NCI-H146 (cell line): Measurements from ENCODE around the gene SGCA.

Experiments
- DNase-seq: peaks from one replicate; lab custom pipeline; 2025; lab: John Stamatoyannopoulos, UW

SGCA gene

DNA sequence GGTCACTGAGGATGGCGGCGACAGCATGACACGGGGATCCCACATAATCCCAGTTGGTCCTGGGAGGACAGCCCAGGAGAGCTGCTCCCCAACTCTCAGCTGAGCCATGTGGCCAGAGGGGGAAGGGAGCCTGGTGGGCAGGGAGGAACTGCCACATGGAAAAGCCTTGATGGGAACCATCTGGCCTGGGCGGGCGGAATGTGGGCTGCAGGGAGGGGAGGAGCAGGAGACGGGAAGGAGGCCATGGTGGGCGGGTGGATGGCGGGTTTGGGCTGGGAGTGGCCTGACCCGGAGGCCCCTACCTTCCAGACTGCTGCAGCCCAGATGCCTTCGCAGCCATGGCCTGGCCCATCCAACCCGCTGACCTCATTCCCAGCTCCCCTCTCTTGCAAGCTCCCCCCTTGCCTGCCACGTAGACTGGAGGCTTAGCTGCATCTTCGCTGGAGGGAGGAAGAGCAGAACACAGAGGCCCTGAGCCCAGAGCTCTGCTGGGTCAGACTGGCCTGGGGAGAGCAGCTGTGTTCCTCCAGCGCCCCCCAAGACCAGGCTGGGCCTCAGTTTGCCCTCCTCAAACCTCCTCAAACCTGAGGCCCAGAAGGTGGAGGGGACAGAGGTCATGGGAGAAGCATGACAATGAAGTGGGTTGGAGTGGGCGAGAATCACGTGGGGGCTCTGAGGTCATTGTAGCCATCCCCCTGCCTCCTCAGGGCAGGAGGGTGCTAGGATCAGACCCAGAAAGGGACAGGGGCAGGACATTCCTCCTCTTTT lies 43.9 kb downstream of the SGCA start:
- DNase-seq = no peak

GRCh38 chr17:50210240-50211225 lies 44.7 kb downstream of the SGCA start:
- no peak for DNase-seq

GRCh38 chr17:50211249-50212120 lies 45.7 kb downstream of the SGCA start:
- no peak for DNase-seq

DNA sequence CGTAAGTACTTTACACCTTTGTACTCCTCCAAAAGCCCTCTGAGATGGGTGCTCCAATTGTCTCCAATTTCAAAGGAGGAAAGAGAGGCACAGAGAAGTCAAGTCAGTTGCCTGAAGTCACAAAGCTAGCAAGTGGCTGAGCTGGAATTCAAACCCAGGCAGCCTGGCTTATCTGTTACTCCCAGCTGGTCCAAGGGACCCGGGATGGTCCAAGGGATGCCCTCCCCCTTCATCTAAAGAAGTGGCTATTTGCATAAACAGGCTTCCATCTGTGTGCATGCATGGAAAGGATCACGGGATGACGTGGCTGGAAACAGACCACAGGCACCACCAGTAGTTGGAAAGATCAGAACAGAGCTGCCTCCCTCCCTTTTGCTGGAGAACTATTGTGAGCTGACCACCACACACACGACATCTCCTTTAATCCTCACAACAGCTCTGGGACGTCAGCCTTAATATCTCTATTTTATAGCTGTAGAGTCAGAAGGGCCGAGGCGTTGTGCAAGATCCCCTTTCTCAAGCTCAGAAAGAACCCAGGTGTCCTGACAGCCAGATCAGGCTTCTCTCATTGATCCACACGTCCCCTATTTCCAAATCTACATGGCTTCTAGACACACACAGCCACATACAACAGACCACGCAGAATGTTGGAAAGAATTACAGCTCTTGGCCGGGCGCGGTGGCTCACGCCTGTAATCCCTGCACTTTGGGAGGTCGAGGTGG lies 46.5 kb downstream of the SGCA start:
- no peak for DNase-seq

DNA sequence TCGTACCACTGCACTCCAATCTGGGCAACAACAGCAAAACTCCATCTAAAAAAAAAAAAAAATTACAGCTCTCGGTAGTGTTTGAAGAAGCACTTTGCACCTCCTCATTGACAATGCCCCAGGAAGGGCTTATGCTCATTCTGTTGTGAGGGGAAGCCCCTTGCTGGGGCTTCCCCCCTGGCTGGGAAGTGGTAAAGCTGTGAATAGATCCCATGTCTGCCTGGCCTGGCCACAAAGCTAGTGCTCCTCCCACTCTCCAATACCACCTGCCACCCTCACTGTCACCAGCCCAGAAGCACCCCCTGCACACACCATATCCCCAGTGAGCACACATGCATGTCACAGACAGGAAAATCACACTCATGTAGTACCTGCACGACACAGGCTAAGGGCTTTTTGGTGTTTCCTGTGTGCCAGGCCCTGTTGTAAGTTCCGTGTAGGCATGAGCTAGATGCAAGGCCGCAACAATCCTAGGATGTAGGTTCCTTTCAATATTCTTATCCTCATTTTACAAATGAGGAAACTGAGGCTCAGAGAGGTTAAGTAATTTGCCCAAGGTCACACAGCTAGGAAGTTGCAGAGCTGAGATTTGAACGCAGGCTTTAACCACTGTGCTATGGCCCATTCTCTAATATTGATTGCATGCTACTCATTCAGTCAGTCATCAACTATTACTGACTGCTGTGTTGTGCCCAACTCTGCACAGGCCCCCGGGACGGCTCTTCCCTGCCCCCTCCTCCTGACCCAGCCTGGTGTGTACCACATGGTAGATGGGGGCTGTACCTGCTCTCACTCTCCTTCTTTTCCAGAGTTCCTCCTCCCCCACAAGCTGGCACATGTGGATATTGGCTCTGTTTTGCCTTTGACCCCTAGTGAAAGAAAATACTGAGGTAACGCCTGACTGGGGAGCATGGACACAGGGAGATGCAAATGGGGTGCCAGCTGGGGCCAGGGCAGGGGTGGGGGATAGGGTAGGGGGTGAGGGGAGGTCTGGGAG lies 47.5 kb downstream of the SGCA start:
- DNase-seq = no peak

DNA sequence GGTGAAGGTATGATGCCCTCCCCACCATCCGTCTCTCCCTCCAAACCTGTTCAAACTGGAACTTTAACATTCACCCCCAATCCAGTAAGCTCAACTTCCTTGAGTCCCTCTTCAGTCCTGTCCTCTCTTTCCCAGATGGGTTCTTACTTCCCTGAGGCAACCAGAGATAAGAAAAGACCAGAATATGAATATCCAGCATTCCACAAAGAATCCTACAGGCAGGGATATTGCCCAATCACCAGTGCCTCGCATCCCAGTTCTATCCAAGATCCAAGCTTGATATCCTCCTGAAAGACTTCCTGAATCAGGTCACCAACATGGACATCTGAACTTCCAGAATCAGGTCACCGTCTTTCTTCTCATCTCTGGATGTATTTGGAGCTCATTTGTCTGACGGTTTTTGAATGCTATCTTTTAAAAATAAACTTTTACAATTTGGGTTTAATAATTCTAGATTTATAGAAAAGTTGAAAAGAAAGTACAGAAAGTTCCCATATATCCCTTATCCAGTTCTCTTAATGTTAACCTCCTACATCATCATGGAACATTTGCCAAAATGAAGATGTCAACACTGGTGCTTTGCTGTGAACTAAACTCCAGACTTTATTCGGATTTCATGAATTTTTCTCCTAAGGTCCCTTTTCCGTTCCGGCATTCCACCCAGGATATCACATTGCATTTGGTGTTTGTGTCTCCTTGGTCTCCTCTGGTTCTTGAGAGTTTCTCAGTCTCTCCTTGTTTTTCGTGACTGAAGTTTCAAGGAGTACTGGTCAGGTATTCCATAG lies 49.4 kb downstream of the SGCA start:
- no peak for DNase-seq

- no peak for DNase-seq
These were observed 51.8 kb downstream of the SGCA start for GRCh38 chr17:50217591-50217990.

- DNase-seq = no peak
These were observed 52.4 kb downstream of the SGCA start for GRCh38 chr17:50218071-50218759.

DNA sequence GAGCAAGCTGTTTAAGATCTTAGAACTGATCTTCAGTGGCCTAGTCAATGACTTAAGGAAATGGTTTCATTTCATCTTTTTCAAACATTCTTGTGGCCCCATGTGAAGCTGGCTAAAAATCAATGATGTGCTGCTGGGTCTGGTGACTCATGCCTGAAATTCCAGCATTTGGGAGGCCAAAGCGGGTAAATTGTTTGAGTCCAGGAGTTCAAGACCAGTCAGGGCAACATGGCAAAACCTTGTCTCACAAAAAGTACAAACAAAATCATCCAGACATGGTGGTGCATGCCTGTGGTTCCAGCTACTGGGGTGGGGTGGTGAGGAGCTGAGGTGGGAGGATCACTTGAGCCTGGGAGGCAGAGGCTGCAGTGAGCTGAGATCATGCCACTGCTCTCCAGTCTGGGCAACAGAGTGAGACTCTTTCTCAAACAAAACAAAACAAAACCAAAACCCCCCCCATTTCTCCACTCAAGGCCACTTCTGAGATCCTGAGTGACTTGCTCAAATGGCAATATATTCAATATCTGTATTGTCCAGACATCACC lies 53.0 kb downstream of the SGCA start:
- no peak for DNase-seq

DNA sequence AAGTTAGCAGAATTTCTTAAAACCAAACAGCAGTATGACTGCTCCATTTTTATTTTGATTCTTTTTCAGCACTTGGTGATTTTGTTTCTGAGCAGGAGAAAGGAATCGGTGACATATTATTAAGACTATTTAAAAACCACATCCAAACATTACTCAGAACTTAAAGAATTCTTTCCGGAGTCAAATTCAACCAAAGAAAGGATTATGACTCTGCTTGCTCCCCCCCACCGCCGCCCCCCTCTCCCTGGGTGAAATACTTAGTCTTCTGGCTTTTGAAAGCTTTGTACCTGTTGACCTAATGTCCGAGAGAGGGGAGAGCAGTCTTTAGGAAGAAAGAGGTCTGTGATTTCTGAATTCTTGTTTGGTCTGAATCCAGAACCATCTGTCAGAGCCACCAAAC lies 53.5 kb downstream of the SGCA start:
- DNase-seq = no peak

GRCh38 chr17:50219939-50220465 lies 54.2 kb downstream of the SGCA start:
- DNase-seq = no peak

GRCh38 chr17:50220811-50221210 lies 55.0 kb downstream of the SGCA start:
- no peak for DNase-seq

GRCh38 chr17:50221266-50221863 lies 55.6 kb downstream of the SGCA start:
- DNase-seq = no peak

- DNase-seq = no peak
These were observed 56.2 kb downstream of the SGCA start for GRCh38 chr17:50221864-50222545.

- DNase-seq = no peak
These were observed 57.1 kb downstream of the SGCA start for GRCh38 chr17:50222922-50223321.
